Osteocyte (in vitro differentiated cells): ENCODE data around the gene PPP2R5E. TPM values are rescaled to one million over a fixed set of nuclear protein-coding genes. Genes with fewer than 3 reads are reported as not detected.

Source experiments
- DNase-seq: peaks from one replicate; pipeline ENCODE4 v3.0.0; 2021; ENCODE audit warnings: mixed read lengths; ENCODE audit not compliant: unreplicated experiment; ENCODE audit errors: extremely low spot score
- H3K27ac Mint-ChIP-seq: one replicate; pipeline ENCODE4 v1.8.0; 2021; ENCODE audit warnings: mild to moderate bottlenecking, mixed read lengths; ENCODE audit not compliant: unreplicated experiment
- H3K27me3 Mint-ChIP-seq: one replicate; pipeline ENCODE4 v1.8.0; 2021; ENCODE audit warnings: mixed read lengths; ENCODE audit not compliant: unreplicated experiment
- H3K36me3 Mint-ChIP-seq: one replicate; pipeline ENCODE4 v1.8.0; 2021; ENCODE audit warnings: mixed read lengths; ENCODE audit not compliant: unreplicated experiment
- H3K4me1 Mint-ChIP-seq: one replicate; pipeline ENCODE4 v1.8.0; 2021; ENCODE audit warnings: mixed read lengths; ENCODE audit not compliant: unreplicated experiment
- H3K4me3 Mint-ChIP-seq: one replicate; pipeline ENCODE4 v1.8.0; 2021; ENCODE audit warnings: mild to moderate bottlenecking, moderate library complexity, mixed read lengths; ENCODE audit not compliant: unreplicated experiment
- H3K9me3 Mint-ChIP-seq: one replicate; pipeline ENCODE4 v1.8.0; 2021; ENCODE audit warnings: mixed read lengths; ENCODE audit not compliant: unreplicated experiment
- total RNA-seq: library from RNA; stranded (reverse); gene quantifications from 2 replicates; pipeline ENCODE4 v1.2.1, GENCODE V29; 2021
- TF ChIP-seq, protein P1 (sequence below): fragments of 200-600 bp; sonication (generic); IDR thresholded peaks from 2 replicates; pipeline ENCODE4 v1.5.0; 2021; ENCODE audit warnings: antibody characterized with exemption, mild to moderate bottlenecking, moderate library complexity

The PPP2R5E gene
- total RNA-seq, 1 donor from 2014 or later: 43.3 TPM

DNA sequence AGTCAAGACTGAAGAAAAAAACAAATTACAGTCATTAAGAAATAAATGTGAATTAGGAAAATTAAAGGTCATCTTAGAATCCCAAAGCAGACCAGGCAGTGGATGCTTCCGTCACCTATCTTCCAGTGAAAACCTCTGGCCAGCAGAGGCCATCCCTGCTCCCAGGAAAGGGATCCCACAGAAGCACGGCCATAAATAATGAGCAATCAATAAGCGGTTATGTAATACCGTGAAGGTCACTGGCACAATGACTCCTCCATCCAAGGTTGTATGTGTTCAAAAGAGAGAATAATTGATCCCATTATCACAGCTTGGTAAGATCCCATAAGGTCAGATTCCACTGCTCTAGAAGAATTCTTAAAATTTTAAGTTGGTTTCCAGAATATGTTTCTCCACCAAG lies 85.7 kb downstream of the PPP2R5E start:
- DNase-seq: no peak
- no peak overlapping the region for H3K27ac Mint-ChIP-seq
- peaks cover 6% of the 10 kb centered on the region for H3K36me3 Mint-ChIP-seq
- H3K4me3 Mint-ChIP-seq: no peak overlapping the region
- peaks cover 12% of the 10 kb centered on the region for H3K4me1 Mint-ChIP-seq
- no peaks in the 10 kb centered on the region for H3K9me3 Mint-ChIP-seq
- H3K27me3 Mint-ChIP-seq: no peaks in the 10 kb centered on the region
- TF ChIP-seq, protein P1, sequence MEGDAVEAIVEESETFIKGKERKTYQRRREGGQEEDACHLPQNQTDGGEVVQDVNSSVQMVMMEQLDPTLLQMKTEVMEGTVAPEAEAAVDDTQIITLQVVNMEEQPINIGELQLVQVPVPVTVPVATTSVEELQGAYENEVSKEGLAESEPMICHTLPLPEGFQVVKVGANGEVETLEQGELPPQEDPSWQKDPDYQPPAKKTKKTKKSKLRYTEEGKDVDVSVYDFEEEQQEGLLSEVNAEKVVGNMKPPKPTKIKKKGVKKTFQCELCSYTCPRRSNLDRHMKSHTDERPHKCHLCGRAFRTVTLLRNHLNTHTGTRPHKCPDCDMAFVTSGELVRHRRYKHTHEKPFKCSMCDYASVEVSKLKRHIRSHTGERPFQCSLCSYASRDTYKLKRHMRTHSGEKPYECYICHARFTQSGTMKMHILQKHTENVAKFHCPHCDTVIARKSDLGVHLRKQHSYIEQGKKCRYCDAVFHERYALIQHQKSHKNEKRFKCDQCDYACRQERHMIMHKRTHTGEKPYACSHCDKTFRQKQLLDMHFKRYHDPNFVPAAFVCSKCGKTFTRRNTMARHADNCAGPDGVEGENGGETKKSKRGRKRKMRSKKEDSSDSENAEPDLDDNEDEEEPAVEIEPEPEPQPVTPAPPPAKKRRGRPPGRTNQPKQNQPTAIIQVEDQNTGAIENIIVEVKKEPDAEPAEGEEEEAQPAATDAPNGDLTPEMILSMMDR: no peak

DNA sequence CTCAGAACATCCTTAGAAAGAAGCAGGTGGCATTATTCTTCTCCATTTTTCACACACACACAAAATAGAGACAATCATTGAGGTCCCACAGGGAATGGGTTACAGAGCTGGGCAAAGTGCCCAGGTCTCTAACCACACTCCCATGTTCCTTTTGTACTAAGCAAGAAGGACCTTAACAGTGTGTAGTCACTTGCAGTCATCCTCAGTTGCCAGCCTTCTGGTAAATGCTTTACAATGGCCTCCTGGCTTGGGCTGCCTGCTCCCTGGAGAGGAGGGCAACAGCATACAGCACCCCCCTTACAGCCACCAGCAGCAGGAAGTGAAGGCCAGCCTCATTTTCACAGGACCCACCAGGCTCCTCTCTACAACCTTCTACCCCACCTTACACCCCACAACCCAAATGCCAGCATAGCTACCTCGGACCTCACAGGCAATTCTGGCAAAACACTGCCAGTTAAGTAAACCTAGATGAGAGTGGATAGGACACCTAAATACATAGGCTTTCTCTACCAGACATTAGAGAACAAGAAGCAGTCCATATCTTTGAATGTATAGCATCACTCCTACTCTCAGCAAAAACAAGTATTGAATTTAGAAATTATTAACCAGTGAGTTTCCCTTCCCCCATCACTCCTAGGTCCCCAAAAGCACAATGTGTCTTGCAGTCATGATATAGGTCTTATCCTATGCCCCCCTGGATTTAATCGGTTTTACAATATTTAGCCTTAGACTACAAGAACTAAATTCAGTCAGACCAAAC lies 88.1 kb downstream of the PPP2R5E start:
- H3K4me3 Mint-ChIP-seq: no peak overlapping the region
- H3K27ac Mint-ChIP-seq: peak overlapping the region; percentile 38
- peaks cover 13% of the 10 kb centered on the region for H3K36me3 Mint-ChIP-seq
- H3K4me1 Mint-ChIP-seq: peaks cover 12% of the 10 kb centered on the region
- TF ChIP-seq, protein P1: no peak
- no peaks in the 10 kb centered on the region for H3K27me3 Mint-ChIP-seq
- DNase-seq: no peak
- no peaks in the 10 kb centered on the region for H3K9me3 Mint-ChIP-seq

DNA sequence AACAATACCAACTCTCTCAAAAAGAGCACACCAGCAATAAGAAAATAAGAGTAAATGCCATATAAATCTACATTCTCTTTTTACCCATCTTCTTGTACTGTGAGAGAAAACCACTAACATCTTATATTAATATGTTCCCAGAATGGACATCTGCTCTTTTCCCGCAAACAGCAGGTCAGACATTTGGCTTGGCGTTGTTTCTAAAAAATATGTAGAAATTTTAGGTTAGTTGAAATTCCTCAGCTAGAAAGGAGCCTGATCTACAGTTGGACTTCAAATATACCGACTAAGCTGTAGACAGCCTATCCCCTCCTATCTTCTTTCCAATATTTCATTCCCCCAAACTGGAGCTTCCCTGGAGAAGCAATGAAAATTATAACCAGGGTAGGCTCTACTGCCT lies 88.7 kb downstream of the PPP2R5E start:
- Mint-ChIP-seq H3K4me3 (no peak overlapping the region), H3K27me3 (no peaks in the 10 kb centered on the region), H3K9me3 (no peaks in the 10 kb centered on the region), H3K36me3 (peaks cover 13% of the 10 kb centered on the region), H3K4me1 (peaks cover 12% of the 10 kb centered on the region), H3K27ac (no peak overlapping the region)
- DNase-seq: no peak
- TF ChIP-seq, protein P1: no peak

DNA sequence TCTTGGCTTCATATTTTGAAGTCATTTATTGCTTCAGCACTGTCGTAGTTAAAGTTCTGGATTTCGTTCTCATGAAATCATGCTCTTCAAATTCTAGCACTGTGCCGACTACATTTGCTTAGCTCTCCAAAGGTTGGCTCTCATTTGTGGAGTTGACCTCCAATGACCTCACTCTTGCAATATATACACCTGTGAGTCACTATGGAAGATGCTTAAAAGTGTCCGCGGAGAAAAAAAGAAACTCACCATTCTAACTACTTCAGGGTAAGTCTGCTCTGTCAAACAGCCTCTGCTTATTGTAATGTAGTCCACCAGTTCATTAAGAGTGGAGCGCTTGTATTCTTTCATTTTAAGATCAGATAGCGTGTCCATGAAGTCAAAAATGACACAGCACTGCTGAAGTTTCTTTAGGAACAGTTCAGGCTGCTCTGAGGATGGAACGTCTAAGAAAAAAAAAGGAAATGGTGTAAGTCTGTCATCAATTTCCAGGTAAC lies 89.7 kb downstream of the PPP2R5E start:
- no peaks in the 10 kb centered on the region for H3K27me3 Mint-ChIP-seq
- H3K4me1 Mint-ChIP-seq: peaks cover 12% of the 10 kb centered on the region
- TF ChIP-seq, protein P1: no peak
- H3K27ac Mint-ChIP-seq: no peak overlapping the region
- peaks cover 13% of the 10 kb centered on the region for H3K36me3 Mint-ChIP-seq
- no peaks in the 10 kb centered on the region for H3K9me3 Mint-ChIP-seq
- H3K4me3 Mint-ChIP-seq: no peak overlapping the region
- DNase-seq: no peak

DNA sequence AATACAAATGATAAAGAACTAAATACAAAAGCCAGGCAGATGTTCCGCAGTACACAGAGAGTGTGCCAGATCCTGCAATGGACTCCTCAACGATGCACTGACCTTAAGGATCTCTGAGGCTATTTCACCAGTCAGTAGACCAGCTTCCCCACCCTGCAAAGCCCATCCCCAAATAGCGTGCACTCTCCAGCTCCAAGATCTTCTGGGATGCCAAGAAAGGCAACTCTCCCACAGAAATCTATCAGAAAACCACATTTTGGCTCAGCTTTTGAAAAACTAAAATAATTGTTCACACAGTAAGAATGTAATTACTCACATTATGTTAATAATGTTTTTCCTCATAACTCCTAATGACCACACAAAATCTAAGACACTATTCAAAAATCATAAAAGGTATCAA lies 90.4 kb downstream of the PPP2R5E start:
- Mint-ChIP-seq H3K4me1 (peaks cover 12% of the 10 kb centered on the region), H3K4me3 (no peak overlapping the region), H3K9me3 (no peaks in the 10 kb centered on the region), H3K27me3 (no peaks in the 10 kb centered on the region), H3K27ac (no peak overlapping the region), H3K36me3 (peaks cover 13% of the 10 kb centered on the region)
- DNase-seq: no peak
- TF ChIP-seq, protein P1: no peak
